ENCODE data around the gene SAPCD1. TPM values are rescaled to one million over a fixed set of nuclear protein-coding genes. Genes with fewer than 3 reads are reported as not detected.
A peak's percentile ranks its signal among the peaks of the same experiment; 100 is the strongest.

SAPCD1 gene
- total RNA-seq, 1 experiment from 2014 or later: 18.2 TPM

DNA sequence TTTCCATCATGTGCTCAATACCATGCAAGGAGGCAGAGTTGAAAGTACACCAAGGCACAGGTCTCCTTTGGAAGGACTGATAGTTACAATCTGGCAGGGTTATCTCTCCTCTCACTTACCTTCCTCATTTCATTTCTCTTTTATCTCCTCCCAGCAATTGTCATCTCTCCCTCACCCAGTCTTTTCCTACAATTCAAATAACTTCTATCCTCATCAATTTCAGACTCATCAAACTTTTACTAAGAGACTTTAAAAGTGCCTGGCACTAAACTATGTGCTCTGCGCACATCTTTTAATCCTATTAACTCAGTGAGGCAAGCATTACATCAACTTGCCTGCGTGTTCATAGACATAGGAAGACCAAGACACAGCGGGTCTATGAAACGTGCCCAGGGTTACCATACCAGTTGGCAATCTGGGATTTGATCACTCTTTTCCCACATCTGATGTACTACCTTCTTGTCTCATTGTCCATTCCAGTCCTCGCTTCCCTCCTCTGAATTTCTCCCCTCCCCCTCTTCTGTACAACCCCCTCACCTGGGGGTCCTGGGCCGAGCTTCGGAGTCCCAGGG lies 31.9 kb downstream of the SAPCD1 start (continued):
- TF ChIP-seq SIN3A (IDR thresholded peaks at IDR 0.05; ENCODE audit: low read depth): no peak; the same call in 1 of the 2 replicates

DNA sequence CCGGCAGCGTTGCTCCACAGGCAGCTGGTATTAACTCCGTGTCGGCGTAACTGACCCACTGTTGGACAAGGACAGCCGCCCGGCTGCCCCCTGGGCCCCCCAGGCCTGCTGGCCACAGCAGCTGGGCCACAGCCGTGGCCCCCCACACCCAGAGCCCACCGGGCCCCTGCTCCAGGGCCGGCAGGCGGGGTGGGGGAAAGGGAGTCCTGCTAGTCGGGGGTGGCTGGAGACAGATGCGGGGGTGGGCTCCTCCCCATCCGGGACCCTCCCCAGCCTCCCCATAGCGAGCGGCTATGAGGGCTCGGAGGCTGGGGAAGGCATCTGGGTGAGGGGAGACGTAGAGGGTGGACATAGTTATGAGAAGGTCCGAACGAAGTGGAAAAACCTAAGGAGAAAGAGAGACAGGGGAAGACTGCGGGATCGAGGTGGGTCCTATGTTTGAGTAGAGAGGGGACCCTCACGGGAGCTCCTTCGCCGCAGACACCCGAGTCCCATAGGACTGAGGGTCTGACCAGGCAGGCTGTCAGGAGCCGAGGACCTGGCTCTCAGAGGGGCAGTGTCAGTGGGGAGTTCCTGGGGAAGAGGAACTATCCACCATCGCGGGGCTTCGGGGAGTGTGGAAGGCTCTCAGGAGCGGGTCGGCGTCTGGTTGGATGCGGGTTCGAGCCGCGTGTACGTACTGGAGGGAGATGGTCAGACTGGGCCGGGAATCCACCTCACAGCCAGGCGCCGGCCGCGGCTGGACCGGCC lies 32.6 kb downstream of the SAPCD1 start:
- ATAC-seq: peak; percentile 49
- peaks cover 52% of the 10 kb centered on the region for H3K79me2 ChIP-seq (ENCODE audit: insufficient read depth, low read length)
- H4K20me1 ChIP-seq (ENCODE audit: insufficient read depth): no peaks in the 10 kb centered on the region
- H3K4me3 ChIP-seq (replicated peaks in 1 of 2; ENCODE audit: low read depth in 1 of 2, low read length in 2 of 2): peak overlapping the region; percentile 70 to 93
- H3K36me3 ChIP-seq (ENCODE audit: control insufficient read depth in 1 of 2, insufficient read depth in 2 of 2, low read length in 2 of 2): peaks cover 8 to 22% of the 10 kb centered on the region in 2 experiments; a peak in 3 of 4 replicates
- CTCF ChIA-PET: interaction anchor here (1.1 to 1.8 kb wide), 5 partner anchors 11 to 111 kb away, joined by 3 to 16 read pairs (median 5); partner anchors contain the start of genes HSPA1B, LSM2 and VWA7
- intact Hi-C loops (cut with micrococcal nuclease): no loop called here
- H3K4me1 ChIP-seq (ENCODE audit: control insufficient read depth in 1 of 2, insufficient read depth in 2 of 2, low read length in 2 of 2): peaks cover 24 to 45% of the 10 kb centered on the region in 2 experiments
- H3K27ac ChIP-seq (ENCODE audit: low read depth, low read length): peak overlapping the region; percentile 98
- H3K27me3 ChIP-seq (ENCODE audit: insufficient read depth, low read length): no peaks in the 10 kb centered on the region
- TF ChIP-seq ELF1 (IDR thresholded peaks at IDR 0.05; ENCODE audit: borderline replicate concordance, low read depth): no peak
- TF ChIP-seq CEBPB (IDR thresholded peaks at IDR 0.05; ENCODE audit: low read depth): no peak
- peak; percentile 22; the same call in 1 of the 2 replicates for TF ChIP-seq ZFX (IDR thresholded peaks at IDR 0.05)
- no peak for DNase-seq (ENCODE audit: low read depth, low spot score)
- RAD21 ChIA-PET (ENCODE audit: low non-redundant PET in 1 of 2, low total read pairs in 2 of 2, uncharacterized antibody in 2 of 2, unreplicated experiment in 2 of 2): interaction anchor here in 1 of 2 experiments (1.6 kb wide), 1 partner anchor 32 kb away, joined by 5 read pairs; the partner anchor contains the start of gene HSPA1B
- H3K9ac ChIP-seq (ENCODE audit: low read length): peak overlapping the region; percentile 97
- POLR2A ChIA-PET: interaction anchor here (0.6 to 2.4 kb wide), 8 partner anchors 10 to 92 kb away, joined by 3 to 19 read pairs (median 5); partner anchors contain the start of genes ABHD16A, HSPA1B, LSM2 and VWA7
- H3K9me2 ChIP-seq (ENCODE audit: insufficient read depth): no peaks in the 10 kb centered on the region
- peak overlapping the region; percentile 99 for H3K4me2 ChIP-seq (ENCODE audit: low read length)
- no peak overlapping the region for H2AFZ ChIP-seq (ENCODE audit: low read depth, low read length, poor library complexity, severe bottlenecking)
- BruUV-seq (replicated peaks): no TSS peak
- no peaks in the 10 kb centered on the region for H3K9me3 ChIP-seq (ENCODE audit: control insufficient read depth in 1 of 2, insufficient read depth in 1 of 2, low read depth in 1 of 2, low read length in 2 of 2)

Measured in HCT116 (cell line).